RWPE2 (cell line): Measurements from ENCODE around the gene KSR1.
"Not testable (repeated sequence)": the region's sequence is repeated elsewhere in the genome, so short reads cannot be mapped to it uniquely, and the experiment has no call there.

ENCODE experiments used
- ATAC-seq: fragments of 200-7000 bp; cut with Tn5 transposase; 3 replicates; pipeline ENCODE4 v1.9.1; 2021; ENCODE audit warnings: low read depth
- DNase-seq: peaks from one replicate; pipeline ENCODE4 v3.0.0-alpha.2; 2020; ENCODE audit warnings: low spot score
- H3K27ac ChIP-seq: fragments of 450-650 bp; 2 replicates; pipeline ENCODE4 v1.5.1; 2017; ENCODE audit warnings: mild to moderate bottlenecking; ENCODE audit not compliant: poor library complexity, severe bottlenecking
- H3K27me3 ChIP-seq: fragments of 250-450 bp; sonication (Bioruptor Pico); 2 replicates; pipeline ENCODE4 v1.5.1; 2021; ENCODE audit warnings: mild to moderate bottlenecking, moderate library complexity; ENCODE audit not compliant: insufficient read depth, poor library complexity, severe bottlenecking
- H3K36me3 ChIP-seq: fragments of 250-450 bp; sonication (Bioruptor Pico); 2 replicates; pipeline ENCODE4 v1.5.1; 2020; ENCODE audit warnings: low read depth, mild to moderate bottlenecking, moderate library complexity
- H3K4me1 ChIP-seq: fragments of 250-450 bp; sonication (Bioruptor Pico); 2 replicates; pipeline ENCODE4 v1.5.1; 2021; ENCODE audit warnings: mild to moderate bottlenecking, moderate library complexity; ENCODE audit not compliant: insufficient read depth, poor library complexity, severe bottlenecking
- H3K4me3 ChIP-seq: fragments of 250-450 bp; sonication (Bioruptor Pico); 2 replicates; pipeline ENCODE4 v1.5.1; 2021; ENCODE audit warnings: mild to moderate bottlenecking, moderate library complexity; ENCODE audit not compliant: severe bottlenecking
- H3K9me3 ChIP-seq: fragments of 250-450 bp; sonication (Bioruptor Pico); 2 replicates; pipeline ENCODE4 v1.5.1; 2021; ENCODE audit warnings: mild to moderate bottlenecking, moderate library complexity; ENCODE audit not compliant: severe bottlenecking
- CTCF ChIP-seq: fragments of 450-650 bp; IDR thresholded peaks from one replicate; pipeline ENCODE4 v1.5.1; 2017; ENCODE audit warnings: mild to moderate bottlenecking, moderate library complexity; ENCODE audit not compliant: poor library complexity, severe bottlenecking

Gene KSR1

GRCh38 chr17:27464431-27464830 lies 8.2 kb downstream of the KSR1 start:
- Histone ChIP-seq H3K4me1 (no peaks in the 10 kb centered on the region), H3K9me3 (no peaks in the 10 kb centered on the region), H3K4me3 (no peak overlapping the region), H3K27me3 (no peaks in the 10 kb centered on the region), H3K27ac (no peak overlapping the region), H3K36me3 (no peaks in the 10 kb centered on the region)
- TF ChIP-seq CTCF: no peak
- ATAC-seq: no peak
- DNase-seq: no peak

- not testable (repeated sequence) for H3K4me1 ChIP-seq, H3K27me3 ChIP-seq, ATAC-seq, H3K36me3 ChIP-seq, H3K27ac ChIP-seq, H3K4me3 ChIP-seq, DNase-seq, H3K9me3 ChIP-seq
Observed at GRCh38 chr17:27465875-27466274, 9.6 kb downstream of the KSR1 start.

- Histone ChIP-seq H3K36me3 (no peaks in the 10 kb centered on the region), H3K27ac (no peak overlapping the region), H3K9me3 (no peaks in the 10 kb centered on the region), H3K4me3 (no peak overlapping the region), H3K27me3 (no peaks in the 10 kb centered on the region), H3K4me1 (peaks cover 2% of the 10 kb centered on the region)
- no peak for TF ChIP-seq CTCF
- DNase-seq (no peak), ATAC-seq (no peak)
Observed at GRCh38 chr17:27466376-27466742, 10.1 kb downstream of the KSR1 start.

- H3K4me3 ChIP-seq: no peak overlapping the region
- H3K4me1 ChIP-seq: peaks cover 7% of the 10 kb centered on the region
- ATAC-seq (no peak), DNase-seq (no peak)
- no peaks in the 10 kb centered on the region for H3K27me3 ChIP-seq
- H3K27ac ChIP-seq: no peak overlapping the region
- TF ChIP-seq CTCF: no peak
- H3K36me3 ChIP-seq: no peaks in the 10 kb centered on the region
- no peaks in the 10 kb centered on the region for H3K9me3 ChIP-seq
Observed at GRCh38 chr17:27466743-27467375, 10.6 kb downstream of the KSR1 start.

- Histone ChIP-seq H3K27ac (no peak overlapping the region), H3K36me3 (no peaks in the 10 kb centered on the region), H3K27me3 (no peaks in the 10 kb centered on the region), H3K4me3 (no peak overlapping the region), H3K4me1 (peaks cover 10% of the 10 kb centered on the region), H3K9me3 (no peaks in the 10 kb centered on the region)
- no peak for ATAC-seq
- no peak for DNase-seq
- TF ChIP-seq CTCF: no peak
Observed at GRCh38 chr17:27469256-27469655, 13.0 kb downstream of the KSR1 start.
